ENCODE results near the gene CARD8.
A peak's percentile ranks its signal among the peaks of the same experiment; 100 is the strongest.

The CARD8 gene

DNA sequence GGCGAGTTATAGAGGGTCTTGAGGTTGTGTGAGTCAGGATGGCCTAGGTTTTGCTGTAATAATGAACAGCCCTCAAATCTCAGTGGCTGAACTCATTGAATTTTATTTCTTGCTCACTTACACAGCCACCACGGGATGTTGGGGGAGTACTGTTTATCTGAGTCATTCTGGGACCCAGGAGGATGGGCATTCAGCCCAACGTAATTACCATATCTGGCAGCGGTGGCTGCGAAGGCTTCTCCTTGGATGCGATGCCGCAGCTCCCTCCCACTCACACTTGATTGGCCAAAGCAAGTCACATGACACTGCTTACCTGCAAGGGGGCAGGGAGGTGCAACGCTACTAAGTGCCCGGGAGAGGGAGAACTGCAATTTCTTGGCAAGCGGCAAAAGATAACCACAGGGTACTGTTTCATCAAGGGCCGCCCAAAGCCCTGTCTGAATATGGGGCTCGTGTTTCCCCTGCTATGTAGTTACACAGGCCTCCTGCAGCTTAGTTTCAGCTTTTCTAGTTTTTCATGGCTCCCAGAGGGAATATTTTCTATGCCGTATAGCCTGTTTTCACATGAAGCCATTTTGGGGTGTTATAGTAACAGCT lies 65.3 kb downstream of the CARD8 start:
- Histone ChIP-seq H3K27me3 (ENCODE audit: insufficient read depth, poor library complexity, severe bottlenecking) (no peaks in the 10 kb centered on the region), H3K27ac (replicated peaks) (no peak overlapping the region), H3K4me3 (replicated peaks; ENCODE audit: insufficient read depth, low read length) (no peak overlapping the region)
- TF ChIP-seq, protein P1, sequence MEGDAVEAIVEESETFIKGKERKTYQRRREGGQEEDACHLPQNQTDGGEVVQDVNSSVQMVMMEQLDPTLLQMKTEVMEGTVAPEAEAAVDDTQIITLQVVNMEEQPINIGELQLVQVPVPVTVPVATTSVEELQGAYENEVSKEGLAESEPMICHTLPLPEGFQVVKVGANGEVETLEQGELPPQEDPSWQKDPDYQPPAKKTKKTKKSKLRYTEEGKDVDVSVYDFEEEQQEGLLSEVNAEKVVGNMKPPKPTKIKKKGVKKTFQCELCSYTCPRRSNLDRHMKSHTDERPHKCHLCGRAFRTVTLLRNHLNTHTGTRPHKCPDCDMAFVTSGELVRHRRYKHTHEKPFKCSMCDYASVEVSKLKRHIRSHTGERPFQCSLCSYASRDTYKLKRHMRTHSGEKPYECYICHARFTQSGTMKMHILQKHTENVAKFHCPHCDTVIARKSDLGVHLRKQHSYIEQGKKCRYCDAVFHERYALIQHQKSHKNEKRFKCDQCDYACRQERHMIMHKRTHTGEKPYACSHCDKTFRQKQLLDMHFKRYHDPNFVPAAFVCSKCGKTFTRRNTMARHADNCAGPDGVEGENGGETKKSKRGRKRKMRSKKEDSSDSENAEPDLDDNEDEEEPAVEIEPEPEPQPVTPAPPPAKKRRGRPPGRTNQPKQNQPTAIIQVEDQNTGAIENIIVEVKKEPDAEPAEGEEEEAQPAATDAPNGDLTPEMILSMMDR (IDR thresholded peaks at IDR 0.05; ENCODE audit: insufficient read depth, low read length), result no peak
- TF ChIP-seq POLR2AphosphoS5 (IDR thresholded peaks at IDR 0.05; ENCODE audit: low read depth) (no peak), SPI1 (IDR thresholded peaks at IDR 0.05; ENCODE audit: borderline replicate concordance, low read depth) (no peak)
- peak; percentile 62 to 68 for DNase-seq (ENCODE audit: low read depth in 1 of 2, low spot score in 1 of 2)

GRCh38 chr19:48186541-48186991 lies 69.1 kb downstream of the CARD8 start:
- no peak for TF ChIP-seq SPI1 (IDR thresholded peaks at IDR 0.05; ENCODE audit: borderline replicate concordance, low read depth)
- TF ChIP-seq, protein P1 (IDR thresholded peaks at IDR 0.05; ENCODE audit: insufficient read depth, low read length), result no peak
- no peak for TF ChIP-seq POLR2AphosphoS5 (IDR thresholded peaks at IDR 0.05; ENCODE audit: low read depth)
- H3K4me3 ChIP-seq (replicated peaks; ENCODE audit: insufficient read depth, low read length), result no peak overlapping the region
- H3K27me3 ChIP-seq (ENCODE audit: insufficient read depth, poor library complexity, severe bottlenecking), result no peaks in the 10 kb centered on the region
- no peak overlapping the region for H3K27ac ChIP-seq (replicated peaks)
- DNase-seq (ENCODE audit: low read depth in 1 of 2, low spot score in 1 of 2), result no peak

DNA sequence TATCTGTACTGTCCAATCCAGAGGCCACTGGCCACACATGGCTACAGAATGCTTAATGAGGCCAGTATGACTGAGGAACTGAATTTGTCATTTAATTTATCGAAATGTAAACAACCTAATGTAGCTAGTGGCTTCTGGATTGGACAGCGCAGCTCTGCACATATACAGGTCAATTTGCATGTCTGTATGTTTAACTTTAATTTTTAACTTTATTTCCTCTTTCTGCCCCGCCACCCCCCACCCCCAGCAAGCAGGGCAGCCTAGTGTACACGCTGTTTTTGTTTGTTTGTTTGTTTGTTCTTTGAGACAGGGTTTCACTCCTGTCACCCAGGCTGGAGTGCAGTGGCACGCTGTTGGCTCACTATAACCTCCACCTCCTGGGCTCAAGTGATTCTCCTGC lies 69.7 kb downstream of the CARD8 start:
- TF ChIP-seq, protein P2, sequence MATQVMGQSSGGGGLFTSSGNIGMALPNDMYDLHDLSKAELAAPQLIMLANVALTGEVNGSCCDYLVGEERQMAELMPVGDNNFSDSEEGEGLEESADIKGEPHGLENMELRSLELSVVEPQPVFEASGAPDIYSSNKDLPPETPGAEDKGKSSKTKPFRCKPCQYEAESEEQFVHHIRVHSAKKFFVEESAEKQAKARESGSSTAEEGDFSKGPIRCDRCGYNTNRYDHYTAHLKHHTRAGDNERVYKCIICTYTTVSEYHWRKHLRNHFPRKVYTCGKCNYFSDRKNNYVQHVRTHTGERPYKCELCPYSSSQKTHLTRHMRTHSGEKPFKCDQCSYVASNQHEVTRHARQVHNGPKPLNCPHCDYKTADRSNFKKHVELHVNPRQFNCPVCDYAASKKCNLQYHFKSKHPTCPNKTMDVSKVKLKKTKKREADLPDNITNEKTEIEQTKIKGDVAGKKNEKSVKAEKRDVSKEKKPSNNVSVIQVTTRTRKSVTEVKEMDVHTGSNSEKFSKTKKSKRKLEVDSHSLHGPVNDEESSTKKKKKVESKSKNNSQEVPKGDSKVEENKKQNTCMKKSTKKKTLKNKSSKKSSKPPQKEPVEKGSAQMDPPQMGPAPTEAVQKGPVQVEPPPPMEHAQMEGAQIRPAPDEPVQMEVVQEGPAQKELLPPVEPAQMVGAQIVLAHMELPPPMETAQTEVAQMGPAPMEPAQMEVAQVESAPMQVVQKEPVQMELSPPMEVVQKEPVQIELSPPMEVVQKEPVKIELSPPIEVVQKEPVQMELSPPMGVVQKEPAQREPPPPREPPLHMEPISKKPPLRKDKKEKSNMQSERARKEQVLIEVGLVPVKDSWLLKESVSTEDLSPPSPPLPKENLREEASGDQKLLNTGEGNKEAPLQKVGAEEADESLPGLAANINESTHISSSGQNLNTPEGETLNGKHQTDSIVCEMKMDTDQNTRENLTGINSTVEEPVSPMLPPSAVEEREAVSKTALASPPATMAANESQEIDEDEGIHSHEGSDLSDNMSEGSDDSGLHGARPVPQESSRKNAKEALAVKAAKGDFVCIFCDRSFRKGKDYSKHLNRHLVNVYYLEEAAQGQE (IDR thresholded peaks at IDR 0.05; ENCODE audit: insufficient replicate concordance, low read depth), result no peak
- TF ChIP-seq, protein P1 (IDR thresholded peaks at IDR 0.05; ENCODE audit: insufficient read depth, low read length), result no peak
- TF ChIP-seq SPI1 (IDR thresholded peaks at IDR 0.05; ENCODE audit: borderline replicate concordance, low read depth) (no peak), GABPA (IDR thresholded peaks at IDR 0.05; ENCODE audit: low read depth) (no peak), POLR2AphosphoS5 (IDR thresholded peaks at IDR 0.05; ENCODE audit: low read depth) (no peak)
- Histone ChIP-seq H3K27ac (replicated peaks) (no peak overlapping the region), H3K27me3 (ENCODE audit: insufficient read depth, poor library complexity, severe bottlenecking) (no peaks in the 10 kb centered on the region), H3K4me3 (replicated peaks; ENCODE audit: insufficient read depth, low read length) (no peak overlapping the region)
- no peak for DNase-seq (ENCODE audit: low read depth in 1 of 2, low spot score in 1 of 2)

DNA sequence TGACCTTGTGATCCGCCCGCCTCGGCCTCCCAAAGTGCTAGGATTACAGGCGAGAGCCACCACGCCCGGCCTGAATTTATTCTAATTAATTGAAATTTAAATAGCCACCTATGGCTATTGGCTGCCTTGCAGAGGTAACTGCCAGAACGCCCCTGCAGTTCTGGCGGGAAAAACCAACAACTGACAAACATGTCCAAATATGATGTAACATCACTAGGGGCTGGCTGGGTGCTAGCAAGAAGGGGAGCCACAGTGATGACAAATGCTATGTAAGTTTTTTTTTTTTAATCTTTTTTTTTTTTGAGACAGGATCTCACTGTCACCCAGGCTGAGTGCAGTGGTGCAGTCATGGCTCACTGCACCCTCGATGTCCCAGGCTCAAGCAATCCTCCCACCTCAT lies 72.4 kb downstream of the CARD8 start:
- H3K27me3 ChIP-seq (ENCODE audit: insufficient read depth, poor library complexity, severe bottlenecking), result no peaks in the 10 kb centered on the region
- H3K27ac ChIP-seq (replicated peaks), result no peak overlapping the region
- H3K4me3 ChIP-seq (replicated peaks; ENCODE audit: insufficient read depth, low read length), result no peak overlapping the region
- TF ChIP-seq SPI1 (IDR thresholded peaks at IDR 0.05; ENCODE audit: borderline replicate concordance, low read depth) (no peak), POLR2AphosphoS5 (IDR thresholded peaks at IDR 0.05; ENCODE audit: low read depth) (no peak), GABPA (IDR thresholded peaks at IDR 0.05; ENCODE audit: low read depth) (no peak)
- TF ChIP-seq, protein P1 (IDR thresholded peaks at IDR 0.05; ENCODE audit: insufficient read depth, low read length), result no peak
- TF ChIP-seq, protein P2 (IDR thresholded peaks at IDR 0.05; ENCODE audit: insufficient replicate concordance, low read depth), result no peak
- DNase-seq (ENCODE audit: low read depth in 1 of 2, low spot score in 1 of 2), result no peak

Data from HL-60 (cell line).